HepG2 (cell line): Measurements from ENCODE around the gene CABP4. TPM values are rescaled to one million over a fixed set of nuclear protein-coding genes. Genes with fewer than 3 reads are reported as not detected.
A peak's percentile ranks its signal among the peaks of the same experiment; 100 is the strongest.

Source experiments
- AGO2 ChIP-seq: fragments of 200-400 bp; formaldehyde crosslinking; optimal IDR thresholded peaks from 2 replicates; pipeline ENCODE3; 2017; ENCODE audit warnings: mild to moderate bottlenecking, low read depth, low read length, moderate library complexity
- AHR ChIP-seq: IDR thresholded peaks from 2 replicates; pipeline ENCODE4 v1.6.1; 2018; ENCODE audit warnings: missing genetic modification reagents, missing compliant biosample characterization
- ATF1 ChIP-seq: IDR thresholded peaks from 2 replicates; pipeline ENCODE4 v1.6.1; 2016; ENCODE audit warnings: mild to moderate bottlenecking, control low read depth
- GLMP ChIP-seq: sonication (generic); formaldehyde crosslinking; IDR thresholded peaks from 2 replicates; pipeline ENCODE4 v1.9.0; 2021; ENCODE audit warnings: missing genetic modification reagents, mild to moderate bottlenecking, borderline replicate concordance
- HDAC1 ChIP-seq: sonication (generic); formaldehyde crosslinking; IDR thresholded peaks from 2 replicates; pipeline ENCODE4 v1.5.1; 2020; ENCODE audit warnings: mild to moderate bottlenecking, missing genetic modification reagents
- HNF4A ChIP-seq: sonication (generic); formaldehyde crosslinking; IDR thresholded peaks from 2 replicates; pipeline ENCODE4 v1.4.0; 2020; ENCODE audit warnings: missing genetic modification reagents
- KDM6A ChIP-seq: IDR thresholded peaks from 2 replicates; pipeline ENCODE4 v1.6.1; 2016; ENCODE audit warnings: low read depth
- MTF2 ChIP-seq: sonication (generic); formaldehyde crosslinking; IDR thresholded peaks from 2 replicates; pipeline ENCODE4 v1.5.0; 2020; ENCODE audit warnings: missing genetic modification reagents, borderline replicate concordance
- MXD3 ChIP-seq: IDR thresholded peaks from 2 replicates; pipeline ENCODE4 v1.6.1; 2016; ENCODE audit warnings: mild to moderate bottlenecking, missing biosample characterization, missing genetic modification reagents
- RARG ChIP-seq: sonication (generic); formaldehyde crosslinking; IDR thresholded peaks from 2 replicates; pipeline ENCODE4 v1.4.0; 2020; ENCODE audit warnings: low read depth, mild to moderate bottlenecking, missing genetic modification reagents
- RELA ChIP-seq: sonication (generic); formaldehyde crosslinking; IDR thresholded peaks from 2 replicates; pipeline ENCODE4 v1.4.0; 2020; ENCODE audit warnings: missing genetic modification reagents
- SOX13 ChIP-seq, 3 experiments: fragments of 450-650 bp in 1 of 3; sonication (generic) in 1 of 3; formaldehyde crosslinking in 1 of 3; IDR thresholded peaks in 2 of 3; conservative IDR thresholded peaks in 1 of 3; 2 replicates each; pipeline versions ENCODE4 v1.5.0 to v1.6.1; 2016 to 2020; ENCODE audit warnings: antibody characterized with exemption in 1 of 3, mild to moderate bottlenecking in 1 of 3, missing compliant biosample characterization in 1 of 3, missing genetic modification reagents in 1 of 3, moderate library complexity in 1 of 3
- TAF15 ChIP-seq: fragments of 200-400 bp; formaldehyde crosslinking; IDR thresholded peaks from one replicate; pipeline ENCODE4 v1.6.1; 2018; ENCODE audit warnings: mild to moderate bottlenecking, low read depth, low read length; ENCODE audit not compliant: poor library complexity, severe bottlenecking
- TEAD3 ChIP-seq: optimal IDR thresholded peaks from 2 replicates; pipeline ENCODE3; 2016; ENCODE audit warnings: borderline replicate concordance
- TRIM24 ChIP-seq: sonication (generic); formaldehyde crosslinking; IDR thresholded peaks from 2 replicates; pipeline ENCODE4 v1.8.0; 2022; ENCODE audit warnings: mild to moderate bottlenecking, missing genetic modification reagents
- TSC22D2 ChIP-seq: sonication (generic); formaldehyde crosslinking; IDR thresholded peaks from 2 replicates; pipeline ENCODE4 v1.5.1; 2020; ENCODE audit warnings: missing genetic modification reagents, mild to moderate bottlenecking, borderline replicate concordance
- ZFP90 ChIP-seq: sonication (generic); formaldehyde crosslinking; IDR thresholded peaks from 2 replicates; pipeline ENCODE4 v1.8.0; 2022; ENCODE audit warnings: missing genetic modification reagents, mild to moderate bottlenecking, inconsistent platforms, borderline replicate concordance
- ZNF350 ChIP-seq: sonication (generic); formaldehyde crosslinking; IDR thresholded peaks from 2 replicates; pipeline ENCODE4 v1.4.0; 2020; ENCODE audit warnings: mild to moderate bottlenecking, low read depth, missing genetic modification reagents, borderline replicate concordance
- ZNF564 ChIP-seq: sonication (generic); formaldehyde crosslinking; IDR thresholded peaks from 2 replicates; pipeline ENCODE4 v1.8.1; 2023; ENCODE audit warnings: mild to moderate bottlenecking, missing genetic modification reagents
- ZNF672 ChIP-seq: sonication (generic); formaldehyde crosslinking; IDR thresholded peaks from 2 replicates; pipeline ENCODE4 v1.8.1; 2022; ENCODE audit warnings: missing genetic modification reagents
- ZNF792 ChIP-seq: IDR thresholded peaks from 2 replicates; pipeline ENCODE4 v1.6.1; 2016
- polyA plus RNA-seq, 8 experiments: library from polyadenylated mRNA; depleted of rRNA in 3 of 8; stranded (reverse) in 7 of 8; unstranded in 1 of 8; fragments of >200 nt; fragmentation: Illumina TruSeq in 4 of 8; extraction: Trizol in 4 of 8; gene quantifications; 2 replicates each; pipeline versions ENCODE4 v1.2.1 to v1.2.3, GENCODE V29; 2011 to 2016; ENCODE audit warnings: low read depth in 4 of 8, missing spikeins in 1 of 8, mixed read lengths in 1 of 8; ENCODE audit not compliant: insufficient read depth in 1 of 8
- total RNA-seq, 5 experiments: library from RNA; depleted of rRNA; stranded (reverse); fragments of >200 nt; fragmentation: Illumina TruSeq; extraction: Trizol; gene quantifications; 2 replicates each; pipeline ENCODE4 v1.2.3, GENCODE V29; 2016; ENCODE audit warnings: low read depth in 1 of 5
- TF ChIP-seq, protein P1 (sequence below): IDR thresholded peaks from 2 replicates; pipeline ENCODE4 v1.6.1; 2016
- TF ChIP-seq, protein P2 (sequence below): sonication (generic); formaldehyde crosslinking; IDR thresholded peaks from 2 replicates; pipeline ENCODE4 v1.8.1; 2023; ENCODE audit warnings: mild to moderate bottlenecking, missing genetic modification reagents
- TF ChIP-seq, protein P3 (sequence below): IDR thresholded peaks from 2 replicates; pipeline ENCODE4 v1.6.1; 2016; ENCODE audit warnings: control low read depth
- TF ChIP-seq, protein P4 (sequence below): sonication (generic); formaldehyde crosslinking; IDR thresholded peaks from 2 replicates; pipeline ENCODE4 v1.9.0; 2021; ENCODE audit warnings: missing genetic modification reagents, borderline replicate concordance

The CABP4 gene
- total and polyA plus RNA-seq, 2 of the 13 experiments (the other 11 are each of a cell fraction or from before 2014, with no cell fraction given) = not detected

- TF ChIP-seq MXD3 (CRISPR knock-in tag) (peak; percentile 30; the same call in 1 of the 2 replicates), GLMP (CRISPR knock-in tag) (no peak), ZFP90 (0 out of 2 replicates have a peak, but pooled peaks have one; percentile 8), ZNF350 (CRISPR knock-in tag) (0 out of 2 replicates have a peak, but pooled peaks have one; percentile 35), TEAD3 (peak; percentile 45), AGO2 (peak; percentile 91), KDM6A (no peak), ZNF564 (CRISPR knock-in tag) (peak; percentile 43; the same call in 1 of the 2 replicates), ATF1 (0 out of 2 replicates have a peak, but pooled peaks have one; percentile 69), HDAC1 (peak; percentile 55), AHR (CRISPR knock-in tag) (no peak), ZNF672 (CRISPR knock-in tag) (no peak), RARG (CRISPR knock-in tag) (no peak), TRIM24 (no peak), TAF15 (no peak), RELA (CRISPR knock-in tag) (0 out of 2 replicates have a peak, but pooled peaks have one; percentile 47), HNF4A (CRISPR knock-in tag) (0 out of 2 replicates have a peak, but pooled peaks have one; percentile 3), MTF2 (CRISPR knock-in tag) (no peak), TSC22D2 (no peak), ZNF792 (CRISPR knock-in tag) (no peak), SOX13 (IDR thresholded peaks at IDR 0.05) (no peak), SOX13 (CRISPR knock-in tag; conservative IDR thresholded peaks at IDR 0.05 in 1 of 2, IDR thresholded peaks at IDR 0.05 in 1 of 2) (0 out of 4 replicates have a peak, but pooled peaks of 1 of the 2 experiments have one; percentile 19)
- TF ChIP-seq, protein P1, sequence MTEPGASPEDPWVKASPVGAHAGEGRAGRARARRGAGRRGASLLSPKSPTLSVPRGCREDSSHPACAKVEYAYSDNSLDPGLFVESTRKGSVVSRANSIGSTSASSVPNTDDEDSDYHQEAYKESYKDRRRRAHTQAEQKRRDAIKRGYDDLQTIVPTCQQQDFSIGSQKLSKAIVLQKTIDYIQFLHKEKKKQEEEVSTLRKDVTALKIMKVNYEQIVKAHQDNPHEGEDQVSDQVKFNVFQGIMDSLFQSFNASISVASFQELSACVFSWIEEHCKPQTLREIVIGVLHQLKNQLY (CRISPR knock-in tag) = no peak
- TF ChIP-seq, protein P2, sequence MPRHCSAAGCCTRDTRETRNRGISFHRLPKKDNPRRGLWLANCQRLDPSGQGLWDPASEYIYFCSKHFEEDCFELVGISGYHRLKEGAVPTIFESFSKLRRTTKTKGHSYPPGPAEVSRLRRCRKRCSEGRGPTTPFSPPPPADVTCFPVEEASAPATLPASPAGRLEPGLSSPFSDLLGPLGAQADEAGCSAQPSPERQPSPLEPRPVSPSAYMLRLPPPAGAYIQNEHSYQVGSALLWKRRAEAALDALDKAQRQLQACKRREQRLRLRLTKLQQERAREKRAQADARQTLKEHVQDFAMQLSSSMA (CRISPR knock-in tag) = no peak
- TF ChIP-seq, protein P3, sequence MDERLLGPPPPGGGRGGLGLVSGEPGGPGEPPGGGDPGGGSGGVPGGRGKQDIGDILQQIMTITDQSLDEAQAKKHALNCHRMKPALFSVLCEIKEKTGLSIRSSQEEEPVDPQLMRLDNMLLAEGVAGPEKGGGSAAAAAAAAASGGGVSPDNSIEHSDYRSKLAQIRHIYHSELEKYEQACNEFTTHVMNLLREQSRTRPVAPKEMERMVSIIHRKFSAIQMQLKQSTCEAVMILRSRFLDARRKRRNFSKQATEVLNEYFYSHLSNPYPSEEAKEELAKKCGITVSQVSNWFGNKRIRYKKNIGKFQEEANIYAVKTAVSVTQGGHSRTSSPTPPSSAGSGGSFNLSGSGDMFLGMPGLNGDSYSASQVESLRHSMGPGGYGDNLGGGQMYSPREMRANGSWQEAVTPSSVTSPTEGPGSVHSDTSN = no peak
- TF ChIP-seq, protein P4, sequence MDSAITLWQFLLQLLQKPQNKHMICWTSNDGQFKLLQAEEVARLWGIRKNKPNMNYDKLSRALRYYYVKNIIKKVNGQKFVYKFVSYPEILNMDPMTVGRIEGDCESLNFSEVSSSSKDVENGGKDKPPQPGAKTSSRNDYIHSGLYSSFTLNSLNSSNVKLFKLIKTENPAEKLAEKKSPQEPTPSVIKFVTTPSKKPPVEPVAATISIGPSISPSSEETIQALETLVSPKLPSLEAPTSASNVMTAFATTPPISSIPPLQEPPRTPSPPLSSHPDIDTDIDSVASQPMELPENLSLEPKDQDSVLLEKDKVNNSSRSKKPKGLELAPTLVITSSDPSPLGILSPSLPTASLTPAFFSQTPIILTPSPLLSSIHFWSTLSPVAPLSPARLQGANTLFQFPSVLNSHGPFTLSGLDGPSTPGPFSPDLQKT (CRISPR knock-in tag) = no peak
These were observed 8.7 kb downstream of the CABP4 start (continued) for GRCh38 chr11:67463680-67464410.
